Mesenchymal stem cell (in vitro differentiated cells and primary cell): Measurements from ENCODE around the gene ABHD2.

Experiments used
- DNase-seq: peaks from one replicate; pipeline ENCODE4 v3.0.0-alpha.2; 2013
- H2AFZ ChIP-seq: one replicate; pipeline ENCODE4 v1.6.1; 2013; ENCODE audit warnings: low read depth, mild to moderate bottlenecking, control low read depth, inconsistent platforms, low read length, moderate library complexity
- H2AK5ac ChIP-seq: 2 replicates; pipeline ENCODE4 v1.6.1; 2013; ENCODE audit warnings: low read length, moderate library complexity, mild to moderate bottlenecking, inconsistent platforms; ENCODE audit not compliant: severe bottlenecking
- H2BK120ac ChIP-seq: one replicate; pipeline ENCODE4 v1.6.1; 2013; ENCODE audit warnings: low read depth, mild to moderate bottlenecking, inconsistent platforms, low read length, moderate library complexity
- H2BK12ac ChIP-seq, 2 experiments: one replicate each; pipeline ENCODE4 v1.6.1; 2013; ENCODE audit warnings: inconsistent platforms in 2 of 2, low read length in 2 of 2, mild to moderate bottlenecking in 2 of 2, moderate library complexity in 2 of 2, control low read depth in 1 of 2
- H2BK15ac ChIP-seq: one replicate; pipeline ENCODE4 v1.6.1; 2013; ENCODE audit warnings: mild to moderate bottlenecking, low read depth, inconsistent platforms; ENCODE audit not compliant: poor library complexity, severe bottlenecking
- H2BK5ac ChIP-seq: 2 replicates; pipeline ENCODE4 v1.6.1; 2013; ENCODE audit warnings: low read depth, mild to moderate bottlenecking, low read length, control low read depth, inconsistent platforms; ENCODE audit not compliant: poor library complexity, severe bottlenecking
- H3K14ac ChIP-seq, 2 experiments: one replicate each; pipeline ENCODE4 v1.6.1; 2013; ENCODE audit warnings: inconsistent platforms in 2 of 2, low read length in 2 of 2, control low read depth in 1 of 2, mild to moderate bottlenecking in 1 of 2, moderate library complexity in 1 of 2
- H3K18ac ChIP-seq, 2 experiments: one replicate each; pipeline ENCODE4 v1.6.1; 2013; ENCODE audit warnings: inconsistent platforms in 2 of 2, low read length in 2 of 2, control low read depth in 1 of 2, low read depth in 1 of 2, mild to moderate bottlenecking in 1 of 2
- H3K23ac ChIP-seq, 2 experiments: one replicate each; pipeline ENCODE4 v1.6.1; 2013; ENCODE audit warnings: inconsistent platforms in 2 of 2, low read length in 2 of 2, mild to moderate bottlenecking in 2 of 2, moderate library complexity in 2 of 2, control low read depth in 1 of 2
- H3K27ac ChIP-seq: 2 replicates; pipeline ENCODE4 v1.5.1; 2013; ENCODE audit warnings: mild to moderate bottlenecking, moderate library complexity, low read length, control low read depth, inconsistent platforms; ENCODE audit not compliant: poor library complexity, severe bottlenecking
- H3K27me3 ChIP-seq, 2 experiments: 2 replicates each; pipeline versions ENCODE4 v1.6.1 to v1.7.0; 2013; ENCODE audit warnings: low read length in 2 of 2, mild to moderate bottlenecking in 2 of 2, moderate library complexity in 2 of 2, control low read depth in 1 of 2, inconsistent platforms in 1 of 2; ENCODE audit not compliant: control insufficient read depth in 1 of 2, insufficient read depth in 1 of 2
- H3K36me3 ChIP-seq, 2 experiments: 2 replicates each; pipeline versions ENCODE4 v1.6.1 to v1.7.0; 2013; ENCODE audit warnings: low read length in 2 of 2, control low read depth in 1 of 2, inconsistent platforms in 1 of 2, low read depth in 1 of 2, mild to moderate bottlenecking in 1 of 2; ENCODE audit not compliant: insufficient read depth in 2 of 2, control insufficient read depth in 1 of 2
- H3K4ac ChIP-seq, 2 experiments: one replicate each; pipeline ENCODE4 v1.6.1; 2013; ENCODE audit warnings: inconsistent platforms in 2 of 2, low read length in 2 of 2, mild to moderate bottlenecking in 2 of 2, moderate library complexity in 2 of 2, control low read depth in 1 of 2, low read depth in 1 of 2
- H3K4me1 ChIP-seq: 2 replicates; pipeline ENCODE4 v1.6.1; 2013; ENCODE audit warnings: low read depth, low read length, control low read depth; ENCODE audit not compliant: control insufficient read depth, insufficient read depth
- H3K4me2 ChIP-seq: 2 replicates; pipeline ENCODE4 v1.6.1; 2013; ENCODE audit warnings: low read length, mild to moderate bottlenecking, inconsistent platforms; ENCODE audit not compliant: poor library complexity, severe bottlenecking
- H3K4me3 ChIP-seq, 2 experiments: 2 replicates each; pipeline versions ENCODE4 v1.5.1 to v1.7.0; 2013; ENCODE audit warnings: low read length in 2 of 2, mild to moderate bottlenecking in 2 of 2, control low read depth in 1 of 2, low read depth in 1 of 2; ENCODE audit not compliant: insufficient read depth in 1 of 2
- H3K79me1 ChIP-seq: replicated peaks from 2 replicates; pipeline ENCODE4 v1.6.1; 2013; ENCODE audit warnings: mild to moderate bottlenecking, control low read depth, low read length, inconsistent platforms; ENCODE audit not compliant: poor library complexity, severe bottlenecking
- H3K9ac ChIP-seq: 2 replicates; pipeline ENCODE4 v1.7.0; 2013; ENCODE audit warnings: mild to moderate bottlenecking, low read length, moderate library complexity
- H3K9me3 ChIP-seq: 2 replicates; pipeline ENCODE4 v1.7.0; 2013; ENCODE audit warnings: mild to moderate bottlenecking, low read length; ENCODE audit not compliant: control insufficient read depth
- H4K8ac ChIP-seq: one replicate; pipeline ENCODE4 v1.6.1; 2013; ENCODE audit warnings: inconsistent platforms, mild to moderate bottlenecking, low read length, moderate library complexity
- H4K91ac ChIP-seq: one replicate; pipeline ENCODE4 v1.6.1; 2013; ENCODE audit warnings: mild to moderate bottlenecking, low read length, inconsistent platforms
- WGBS: methylation state at CpG from one replicate; pipeline ENCODE4 v1.1.7; 2013; ENCODE audit warnings: mixed read lengths; 5-methylcytosine and 5-hydroxymethylcytosine counted together

Gene ABHD2

GRCh38 chr15:89201465-89202005 lies 113.3 kb downstream of the ABHD2 start:
- no peaks in the 10 kb centered on the region for H3K79me1 ChIP-seq
- H2AK5ac ChIP-seq: no peak overlapping the region
- H2AFZ ChIP-seq: no peak overlapping the region
- no peak overlapping the region for H3K23ac ChIP-seq
- peaks cover 3% of the 10 kb centered on the region for H3K4me1 ChIP-seq
- 82% methylated on average over 12 of the region's 20 CpGs for WGBS
- no peak overlapping the region for H2BK12ac ChIP-seq
- no peak overlapping the region for H4K91ac ChIP-seq
- no peak overlapping the region for H3K4me2 ChIP-seq
- H3K4ac ChIP-seq: no peak overlapping the region
- H3K14ac ChIP-seq: no peak overlapping the region
- no peak overlapping the region for H4K8ac ChIP-seq
- no peak overlapping the region for H2BK120ac ChIP-seq
- no peak for DNase-seq
- H3K9ac ChIP-seq: no peak overlapping the region
- H3K27me3 ChIP-seq: peaks cover 0 to 9% of the 10 kb centered on the region in 2 experiments
- no peaks in the 10 kb centered on the region for H3K9me3 ChIP-seq
- H2BK15ac ChIP-seq: no peak overlapping the region
- peaks cover 12 to 45% of the 10 kb centered on the region in 2 experiments for H3K36me3 ChIP-seq
- no peak overlapping the region for H3K4me3 ChIP-seq
- no peak overlapping the region for H3K18ac ChIP-seq
- H3K27ac ChIP-seq: no peak overlapping the region
- no peak overlapping the region for H2BK5ac ChIP-seq

DNA sequence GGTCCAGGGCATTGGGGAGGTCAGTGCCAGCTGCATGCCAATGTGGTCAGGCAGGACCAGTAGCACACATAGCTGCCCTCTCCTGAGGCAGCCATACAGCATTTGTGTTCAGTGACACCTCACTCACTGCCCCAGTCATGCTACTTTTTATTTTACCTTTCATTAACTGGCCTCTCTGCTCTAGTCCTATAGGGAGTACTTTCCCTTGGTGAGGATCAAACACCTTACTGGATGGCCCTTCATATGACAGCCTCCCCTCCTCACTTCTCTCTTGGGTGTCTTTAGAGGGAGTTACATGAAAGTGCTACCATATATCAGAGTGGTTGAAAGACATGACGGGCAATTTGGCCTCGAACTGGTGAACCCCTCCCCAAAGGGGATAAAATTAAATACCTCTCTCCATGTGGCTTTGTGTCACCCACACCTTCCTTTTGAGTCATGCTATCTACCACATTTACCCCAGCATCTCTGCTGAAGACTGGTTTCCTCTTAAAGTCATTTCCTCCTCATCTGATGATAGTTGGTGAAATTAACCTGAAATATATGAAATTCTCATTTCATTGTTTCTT lies 115.5 kb downstream of the ABHD2 start:
- no peak overlapping the region for H3K4me2 ChIP-seq
- no peaks in the 10 kb centered on the region for H3K9me3 ChIP-seq
- no peak overlapping the region for H3K4ac ChIP-seq
- H3K79me1 ChIP-seq: no peaks in the 10 kb centered on the region
- H2BK120ac ChIP-seq: no peak overlapping the region
- H3K4me3 ChIP-seq: no peak overlapping the region
- peaks cover 9 to 23% of the 10 kb centered on the region in 2 experiments for H3K36me3 ChIP-seq
- no peak overlapping the region for H2AFZ ChIP-seq
- no peak overlapping the region for H2BK12ac ChIP-seq
- H4K91ac ChIP-seq: no peak overlapping the region
- H2AK5ac ChIP-seq: no peak overlapping the region
- no peak overlapping the region for H4K8ac ChIP-seq
- 81% methylated on average over 2 of the region's 2 CpGs for WGBS
- peaks cover 0 to 9% of the 10 kb centered on the region in 2 experiments for H3K27me3 ChIP-seq
- H3K4me1 ChIP-seq: peaks cover 1% of the 10 kb centered on the region
- no peak overlapping the region for H3K18ac ChIP-seq
- no peak for DNase-seq
- no peak overlapping the region for H3K14ac ChIP-seq
- H3K27ac ChIP-seq: no peak overlapping the region
- H2BK15ac ChIP-seq: peak overlapping the region; percentile 7
- H3K23ac ChIP-seq: no peak overlapping the region
- no peak overlapping the region for H2BK5ac ChIP-seq
- no peak overlapping the region for H3K9ac ChIP-seq

DNA sequence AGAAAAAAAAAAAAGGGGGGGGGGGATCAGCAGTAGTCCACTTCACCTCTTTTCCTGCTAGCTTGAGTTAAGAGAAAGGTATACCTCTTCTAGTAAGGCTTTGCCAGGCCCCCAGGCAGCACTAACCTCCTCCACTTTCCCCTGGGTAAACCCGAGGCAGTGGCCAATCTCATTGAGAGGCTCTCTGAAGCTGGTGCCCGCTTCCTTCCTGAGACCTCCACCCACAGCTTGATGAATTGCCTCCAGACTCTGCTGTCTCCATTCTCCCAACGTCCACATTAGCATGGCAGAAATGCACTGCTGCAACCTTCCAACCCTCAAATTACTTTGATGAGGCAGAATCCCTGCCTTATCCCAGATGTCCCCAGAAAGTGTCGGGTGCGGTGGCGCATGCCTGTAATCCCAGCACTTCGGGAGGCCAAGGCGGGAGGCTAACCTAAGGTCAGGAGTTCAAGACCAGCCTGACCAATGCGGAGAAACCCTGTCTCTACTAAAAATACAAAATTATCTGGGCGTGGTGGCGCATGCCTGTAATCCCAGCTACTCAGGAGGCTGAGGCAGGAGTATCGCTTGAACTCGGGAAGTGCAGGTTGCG lies 117.8 kb downstream of the ABHD2 start:
- H2BK15ac ChIP-seq: no peak overlapping the region
- H3K4me3 ChIP-seq: no peak overlapping the region
- no peak overlapping the region for H4K91ac ChIP-seq
- no peak overlapping the region for H2AFZ ChIP-seq
- no peak overlapping the region for H3K4me2 ChIP-seq
- no peak overlapping the region for H2BK5ac ChIP-seq
- no peak overlapping the region for H2BK120ac ChIP-seq
- no peak overlapping the region for H4K8ac ChIP-seq
- WGBS: 83% methylated on average over 14 of the region's 14 CpGs
- no peak overlapping the region for H3K4ac ChIP-seq
- no peak overlapping the region for H3K18ac ChIP-seq
- no peak overlapping the region for H3K23ac ChIP-seq
- H3K36me3 ChIP-seq: peaks cover 3 to 4% of the 10 kb centered on the region in 2 experiments
- no peak for DNase-seq
- no peaks in the 10 kb centered on the region for H3K9me3 ChIP-seq
- H3K9ac ChIP-seq: no peak overlapping the region
- H2AK5ac ChIP-seq: no peak overlapping the region
- no peak overlapping the region for H3K27ac ChIP-seq
- no peaks in the 10 kb centered on the region for H3K4me1 ChIP-seq
- H2BK12ac ChIP-seq: no peak overlapping the region
- H3K79me1 ChIP-seq: no peaks in the 10 kb centered on the region
- H3K27me3 ChIP-seq: peaks cover 0 to 9% of the 10 kb centered on the region in 2 experiments
- H3K14ac ChIP-seq: no peak overlapping the region

GRCh38 chr15:89206908-89207331 lies 118.7 kb downstream of the ABHD2 start:
- H3K4me3 ChIP-seq: peak overlapping the region in 1 of 2 experiments; percentile 60
- H3K27me3 ChIP-seq: peaks cover 0 to 14% of the 10 kb centered on the region in 2 experiments
- H3K23ac ChIP-seq: no peak overlapping the region
- peak overlapping the region; percentile 33 for H3K4me2 ChIP-seq
- no peak overlapping the region for H4K91ac ChIP-seq
- no peaks in the 10 kb centered on the region for H3K4me1 ChIP-seq
- H3K18ac ChIP-seq: no peak overlapping the region
- no peak overlapping the region for H2AK5ac ChIP-seq
- no peak overlapping the region for H2BK15ac ChIP-seq
- no peak overlapping the region for H3K14ac ChIP-seq
- no peaks in the 10 kb centered on the region for H3K36me3 ChIP-seq
- peak overlapping the region; percentile 70 for H3K9ac ChIP-seq
- no peaks in the 10 kb centered on the region for H3K9me3 ChIP-seq
- no peaks in the 10 kb centered on the region for H3K79me1 ChIP-seq
- H2BK120ac ChIP-seq: no peak overlapping the region
- H3K27ac ChIP-seq: no peak overlapping the region
- no peak overlapping the region for H2AFZ ChIP-seq
- H2BK5ac ChIP-seq: no peak overlapping the region
- H2BK12ac ChIP-seq: no peak overlapping the region
- DNase-seq: peak; percentile 66
- no peak overlapping the region for H4K8ac ChIP-seq
- H3K4ac ChIP-seq: no peak overlapping the region
- WGBS: 9% methylated on average over 14 of the region's 14 CpGs
